Esophagus squamous epithelium (tissue), 4 donors: Measurements from ENCODE around the gene EPS15.

ENCODE experiments used
- POLR2A ChIP-seq, 4 donors: fragments of 450-650 bp; IDR thresholded peaks; one replicate each; pipeline ENCODE4 v1.6.1; 2017; ENCODE audit warnings: antibody characterized with exemption in 4 of 4, mild to moderate bottlenecking in 4 of 4, moderate library complexity in 3 of 4
- TF ChIP-seq, protein P1 (sequence below), 6 experiments: fragments of 450-650 bp in 4 of 6; fragments of 200-600 bp in 2 of 6; sonication (generic) in 2 of 6; IDR thresholded peaks; one replicate each; pipeline ENCODE4 v1.5.1; 2016 to 2019; ENCODE audit warnings: antibody characterized with exemption in 6 of 6, mild to moderate bottlenecking in 4 of 6, moderate library complexity in 4 of 6

GRCh38 chr1:51551848-51552296, 32.8 kb upstream of the EPS15 start:
- TF ChIP-seq, protein P1, sequence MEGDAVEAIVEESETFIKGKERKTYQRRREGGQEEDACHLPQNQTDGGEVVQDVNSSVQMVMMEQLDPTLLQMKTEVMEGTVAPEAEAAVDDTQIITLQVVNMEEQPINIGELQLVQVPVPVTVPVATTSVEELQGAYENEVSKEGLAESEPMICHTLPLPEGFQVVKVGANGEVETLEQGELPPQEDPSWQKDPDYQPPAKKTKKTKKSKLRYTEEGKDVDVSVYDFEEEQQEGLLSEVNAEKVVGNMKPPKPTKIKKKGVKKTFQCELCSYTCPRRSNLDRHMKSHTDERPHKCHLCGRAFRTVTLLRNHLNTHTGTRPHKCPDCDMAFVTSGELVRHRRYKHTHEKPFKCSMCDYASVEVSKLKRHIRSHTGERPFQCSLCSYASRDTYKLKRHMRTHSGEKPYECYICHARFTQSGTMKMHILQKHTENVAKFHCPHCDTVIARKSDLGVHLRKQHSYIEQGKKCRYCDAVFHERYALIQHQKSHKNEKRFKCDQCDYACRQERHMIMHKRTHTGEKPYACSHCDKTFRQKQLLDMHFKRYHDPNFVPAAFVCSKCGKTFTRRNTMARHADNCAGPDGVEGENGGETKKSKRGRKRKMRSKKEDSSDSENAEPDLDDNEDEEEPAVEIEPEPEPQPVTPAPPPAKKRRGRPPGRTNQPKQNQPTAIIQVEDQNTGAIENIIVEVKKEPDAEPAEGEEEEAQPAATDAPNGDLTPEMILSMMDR (IDR thresholded peaks at IDR 0.05): no peak
- TF ChIP-seq POLR2A (IDR thresholded peaks at IDR 0.05): no peak
